ENCODE data around the gene AKAP6.

AKAP6 gene

GRCh38 chr14:32494609-32495434 lies 165.7 kb downstream of the AKAP6 start:
- DNase-seq: no peak

GRCh38 chr14:32495435-32495734 lies 166.3 kb downstream of the AKAP6 start:
- DNase-seq: no peak

- no peak for DNase-seq
These were observed 168.2 kb downstream of the AKAP6 start for GRCh38 chr14:32497248-32497647.

GRCh38 chr14:32507029-32507984 lies 178.2 kb downstream of the AKAP6 start:
- DNase-seq: no peak

GRCh38 chr14:32508281-32508680 lies 179.2 kb downstream of the AKAP6 start:
- DNase-seq: no peak

- DNase-seq: no peak
These were observed 180.6 kb downstream of the AKAP6 start for GRCh38 chr14:32509632-32510187.

- DNase-seq: no peak
These were observed 181.7 kb downstream of the AKAP6 start for GRCh38 chr14:32510815-32511214.

GRCh38 chr14:32512348-32512747 lies 183.2 kb downstream of the AKAP6 start:
- no peak for DNase-seq

- DNase-seq: no peak
These were observed 183.7 kb downstream of the AKAP6 start for GRCh38 chr14:32512813-32513212.

- no peak for DNase-seq
These were observed 184.5 kb downstream of the AKAP6 start for GRCh38 chr14:32513571-32514009.

GRCh38 chr14:32514236-32514635 lies 185.1 kb downstream of the AKAP6 start:
- DNase-seq: no peak

GRCh38 chr14:32514681-32515080 lies 185.6 kb downstream of the AKAP6 start:
- no peak for DNase-seq

GRCh38 chr14:32524609-32525375 lies 195.7 kb downstream of the AKAP6 start:
- DNase-seq: no peak

GRCh38 chr14:32525591-32525990 lies 196.5 kb downstream of the AKAP6 start:
- DNase-seq: no peak

GRCh38 chr14:32530800-32531199 lies 201.7 kb downstream of the AKAP6 start:
- no peak for DNase-seq

GRCh38 chr14:32531942-32532515 lies 202.9 kb downstream of the AKAP6 start:
- DNase-seq: no peak

GRCh38 chr14:32534145-32534544 lies 205.0 kb downstream of the AKAP6 start:
- no peak for DNase-seq

GRCh38 chr14:32536175-32536574 lies 207.1 kb downstream of the AKAP6 start:
- DNase-seq: no peak

GRCh38 chr14:32537166-32537565 lies 208.1 kb downstream of the AKAP6 start:
- no peak for DNase-seq

- no peak for DNase-seq
These were observed 213.4 kb downstream of the AKAP6 start for GRCh38 chr14:32542507-32542906.

GRCh38 chr14:32545095-32545494 lies 216.0 kb downstream of the AKAP6 start:
- no peak for DNase-seq

- DNase-seq: no peak
These were observed 216.6 kb downstream of the AKAP6 start for GRCh38 chr14:32545506-32546210.

All from activated gamma-delta T cell treated with Interleukin-2 at 50 U/mL for 16 hours (primary cell).